Kidney epithelial cell (primary cell): ENCODE data around the gene GNG7. TPM values are rescaled to one million over a fixed set of nuclear protein-coding genes. Genes with fewer than 3 reads are reported as not detected.

Experiments used
- DNase-seq: peaks from one replicate; pipeline ENCODE4 v3.0.0-alpha.2; 2010; ENCODE audit warnings: low read depth
- H3K27me3 ChIP-seq: 2 replicates; pipeline ENCODE4 v1.6.0; 2011; ENCODE audit warnings: low read length; ENCODE audit not compliant: control insufficient read depth, insufficient read depth
- H3K36me3 ChIP-seq: 2 replicates; pipeline ENCODE4 v1.5.1; 2011; ENCODE audit warnings: low read length; ENCODE audit not compliant: control insufficient read depth, insufficient read depth
- H3K4me3 ChIP-seq: 2 replicates; pipeline ENCODE4 v1.5.1; 2011; ENCODE audit warnings: low read depth, mild to moderate bottlenecking, control low read depth, low read length
- CTCF ChIP-seq: IDR thresholded peaks from 2 replicates; pipeline ENCODE4 v1.5.1; 2011; ENCODE audit warnings: mild to moderate bottlenecking, moderate library complexity, low read length, control low read depth, inconsistent platforms; ENCODE audit not compliant: insufficient read depth, poor library complexity, severe bottlenecking
- total RNA-seq: library from RNA; depleted of rRNA; stranded (reverse); fragments of >200 nt; gene quantifications from 2 replicates; pipeline ENCODE4 v1.2.3, GENCODE V29; 2015

GNG7 gene
- total RNA-seq, 1 donor from 2014 or later, result 0.33 TPM

GRCh38 chr19:2503521-2504109 lies 198.9 kb downstream of the GNG7 start:
- DNase-seq, result no peak
- Histone ChIP-seq H3K4me3 (no peak overlapping the region), H3K27me3 (no peaks in the 10 kb centered on the region), H3K36me3 (no peaks in the 10 kb centered on the region)
- no peak for TF ChIP-seq CTCF

- no peak overlapping the region for H3K4me3 ChIP-seq
- no peaks in the 10 kb centered on the region for H3K27me3 ChIP-seq
- no peak for DNase-seq
- H3K36me3 ChIP-seq, result no peaks in the 10 kb centered on the region
- TF ChIP-seq CTCF, result no peak
These were observed 201.6 kb downstream of the GNG7 start for GRCh38 chr19:2500841-2501261.

GRCh38 chr19:2500156-2500555 lies 202.3 kb downstream of the GNG7 start:
- Histone ChIP-seq H3K27me3 (no peaks in the 10 kb centered on the region), H3K4me3 (no peak overlapping the region), H3K36me3 (no peaks in the 10 kb centered on the region)
- TF ChIP-seq CTCF, result no peak
- no peak for DNase-seq

GRCh38 chr19:2497186-2497585 lies 205.3 kb downstream of the GNG7 start:
- no peak overlapping the region for H3K4me3 ChIP-seq
- H3K27me3 ChIP-seq, result no peaks in the 10 kb centered on the region
- H3K36me3 ChIP-seq, result no peaks in the 10 kb centered on the region
- DNase-seq, result no peak
- no peak for TF ChIP-seq CTCF

GRCh38 chr19:2495651-2496316 lies 206.7 kb downstream of the GNG7 start:
- no peak for DNase-seq
- no peaks in the 10 kb centered on the region for H3K27me3 ChIP-seq
- H3K36me3 ChIP-seq, result no peaks in the 10 kb centered on the region
- H3K4me3 ChIP-seq, result no peak overlapping the region
- TF ChIP-seq CTCF, result no peak

- TF ChIP-seq CTCF, result no peak
- Histone ChIP-seq H3K36me3 (no peaks in the 10 kb centered on the region), H3K27me3 (no peaks in the 10 kb centered on the region), H3K4me3 (peak overlapping the region; percentile 31)
- DNase-seq, result no peak
These were observed 207.3 kb downstream of the GNG7 start for GRCh38 chr19:2495130-2495641.
